CD8-positive, alpha-beta memory T cell (primary cell): ENCODE data around the gene PKP4. TPM values are rescaled to one million over a fixed set of nuclear protein-coding genes. Genes with fewer than 3 reads are reported as not detected.
"Not testable (repeated sequence)": the region's sequence is repeated elsewhere in the genome, so short reads cannot be mapped to it uniquely, and the experiment has no call there.

Experiments
- CTCF ChIA-PET: fragments of 350-600 bp; sonication (Branson Sonifier 250); formaldehyde crosslinking; loops from one replicate; lab custom pipeline; 2021; ENCODE audit warnings: antibody characterized with exemption; lab: Charles Lee
- POLR2A ChIA-PET: fragments of 350-600 bp; sonication (Branson Sonifier 250); formaldehyde crosslinking; loops from one replicate; lab custom pipeline; 2021; ENCODE audit warnings: antibody characterized with exemption; lab: Charles Lee
- DNase-seq, 5 donors: peaks; one replicate each; pipeline versions ENCODE4 v3.0.0 to v3.0.0-alpha.2; 2020 to 2022; ENCODE audit warnings: mixed read lengths in 1 of 5
- H3K27ac ChIP-seq: one replicate; pipeline ENCODE4 v1.7.0; 2013; ENCODE audit warnings: low read depth, mild to moderate bottlenecking, low read length, moderate library complexity
- H3K27me3 ChIP-seq: 2 replicates; pipeline ENCODE4 v1.7.0; 2013; ENCODE audit warnings: low read length, mild to moderate bottlenecking; ENCODE audit not compliant: insufficient read depth, poor library complexity, severe bottlenecking
- H3K36me3 ChIP-seq: 2 replicates; pipeline ENCODE4 v1.7.0; 2013; ENCODE audit warnings: mild to moderate bottlenecking, low read length, moderate library complexity; ENCODE audit not compliant: insufficient read depth
- H3K4me1 ChIP-seq: 2 replicates; pipeline ENCODE4 v1.7.0; 2013; ENCODE audit warnings: mild to moderate bottlenecking, low read length, moderate library complexity; ENCODE audit not compliant: insufficient read depth
- H3K4me3 ChIP-seq: 2 replicates; pipeline ENCODE4 v1.7.0; 2013; ENCODE audit warnings: mild to moderate bottlenecking, low read length
- H3K9me3 ChIP-seq: 2 replicates; pipeline ENCODE4 v1.7.0; 2013; ENCODE audit warnings: mild to moderate bottlenecking, low read length
- H3K27ac Mint-ChIP-seq, 8 donors: one replicate each; pipeline ENCODE4 v1.8.0; 2020 to 2021; ENCODE audit warnings: mixed read lengths in 8 of 8, mild to moderate bottlenecking in 6 of 8, inconsistent platforms in 3 of 8, moderate library complexity in 3 of 8
- H3K27me3 Mint-ChIP-seq, 2 donors: one replicate each; pipeline ENCODE4 v1.8.0; 2020 to 2021; ENCODE audit warnings: mixed read lengths in 2 of 2, mild to moderate bottlenecking in 1 of 2, moderate library complexity in 1 of 2
- H3K36me3 Mint-ChIP-seq, 3 donors: one replicate each; pipeline ENCODE4 v1.8.0; 2020 to 2021; ENCODE audit warnings: mixed read lengths in 3 of 3, inconsistent platforms in 1 of 3, mild to moderate bottlenecking in 1 of 3
- H3K4me1 Mint-ChIP-seq, 3 donors: one replicate each; pipeline ENCODE4 v1.8.0; 2020 to 2021; ENCODE audit warnings: mixed read lengths in 3 of 3, inconsistent platforms in 1 of 3, mild to moderate bottlenecking in 1 of 3
- H3K4me3 Mint-ChIP-seq, 7 donors: one replicate each; pipeline ENCODE4 v1.8.0; 2020 to 2021; ENCODE audit warnings: mixed read lengths in 7 of 7, mild to moderate bottlenecking in 6 of 7, moderate library complexity in 4 of 7, inconsistent platforms in 2 of 7
- H3K9me3 Mint-ChIP-seq, 5 donors: one replicate each; pipeline ENCODE4 v1.8.0; 2020 to 2022; ENCODE audit warnings: mixed read lengths in 5 of 5, mild to moderate bottlenecking in 3 of 5, moderate library complexity in 2 of 5, inconsistent platforms in 1 of 5
- polyA plus RNA-seq: library from polyadenylated mRNA; unstranded; fragments of 300-500 nt; fragmentation: Illumina TruSeq; gene quantifications from one replicate; pipeline ENCODE4 v1.2.3, GENCODE V29; 2021
- total RNA-seq, 2 experiments: library from RNA; stranded (reverse); gene quantifications; one replicate each; pipeline ENCODE4 v1.2.3, GENCODE V29; 2021

Gene PKP4
- total and polyA plus RNA-seq, 3 experiments from 2014 or later, result 1.5 to 32.2 (median 29.6) TPM

- peaks cover 8 to 33% of the 10 kb centered on the region in 2 donors for H3K27me3 Mint-ChIP-seq
- ChIA-PET CTCF (no interaction called here), POLR2A (no interaction called here)
- H3K9me3 Mint-ChIP-seq, result peaks cover 8 to 22% (median 15%) of the 10 kb centered on the region in 5 donors
- Histone ChIP-seq H3K4me1 (no peaks in the 10 kb centered on the region), H3K9me3 (no peaks in the 10 kb centered on the region), H3K4me3 (no peak overlapping the region), H3K27ac (no peak overlapping the region), H3K36me3 (no peaks in the 10 kb centered on the region), H3K27me3 (no peaks in the 10 kb centered on the region)
- H3K36me3 Mint-ChIP-seq, result peaks cover 0 to 8% (median 3%) of the 10 kb centered on the region in 3 donors
- no peak overlapping the region for H3K27ac Mint-ChIP-seq
- DNase-seq, result no peak
- no peaks in the 10 kb centered on the region for H3K4me1 Mint-ChIP-seq
- no peak overlapping the region for H3K4me3 Mint-ChIP-seq
These were observed 24.6 kb upstream of the PKP4 start for GRCh38 chr2:158432117-158432516.

- H3K27ac ChIP-seq, H3K4me3 Mint-ChIP-seq, POLR2A ChIA-PET, DNase-seq, H3K9me3 ChIP-seq, H3K27ac Mint-ChIP-seq, H3K36me3 ChIP-seq, H3K27me3 ChIP-seq, H3K4me1 Mint-ChIP-seq, H3K4me3 ChIP-seq, H3K4me1 ChIP-seq, H3K36me3 Mint-ChIP-seq: not testable (repeated sequence)
- CTCF ChIA-PET, result interaction anchor here (1.1 kb wide), 1 partner anchor 29 kb away, joined by 3 read pairs; no protein-coding TSS in a partner anchor
- peaks cover 7 to 25% of the 10 kb centered on the region in 2 donors for H3K27me3 Mint-ChIP-seq
- H3K9me3 Mint-ChIP-seq, result peaks cover 2 to 15% (median 15%) of the 10 kb centered on the region in 5 donors
These were observed 23.0 kb upstream of the PKP4 start for GRCh38 chr2:158433716-158434115.

- peaks cover 9 to 13% of the 10 kb centered on the region in 2 donors for H3K27me3 Mint-ChIP-seq
- CTCF ChIA-PET, result not testable (repeated sequence)
These were observed 17.7 kb upstream of the PKP4 start for GRCh38 chr2:158439062-158439461.

GRCh38 chr2:158443606-158444005, 13.1 kb upstream of the PKP4 start:
- no peaks in the 10 kb centered on the region for H3K4me1 Mint-ChIP-seq
- CTCF ChIA-PET, result no interaction called here
- no peak overlapping the region for H3K4me3 ChIP-seq
- H3K27me3 Mint-ChIP-seq, result peaks cover 0 to 4% of the 10 kb centered on the region in 2 donors
- H3K27ac ChIP-seq, result no peak overlapping the region
- POLR2A ChIA-PET, result no interaction called here
- H3K4me3 Mint-ChIP-seq, result no peak overlapping the region
- H3K27me3 ChIP-seq, result no peaks in the 10 kb centered on the region
- H3K9me3 ChIP-seq, result no peaks in the 10 kb centered on the region
- H3K4me1 ChIP-seq, result no peaks in the 10 kb centered on the region
- H3K27ac Mint-ChIP-seq, result no peak overlapping the region
- H3K36me3 ChIP-seq, result no peaks in the 10 kb centered on the region
- DNase-seq, result no peak
- H3K36me3 Mint-ChIP-seq, result no peaks in the 10 kb centered on the region
- peaks cover 0 to 12% (median 2%) of the 10 kb centered on the region in 5 donors for H3K9me3 Mint-ChIP-seq

More at GRCh38 chr2:158439062-158439461, 17.7 kb upstream of the PKP4 start:
- H3K9me3 ChIP-seq, H3K36me3 Mint-ChIP-seq, H3K27ac ChIP-seq, H3K4me1 ChIP-seq, DNase-seq, H3K4me3 ChIP-seq, H3K27me3 ChIP-seq, H3K27ac Mint-ChIP-seq, H3K4me1 Mint-ChIP-seq, H3K36me3 ChIP-seq, POLR2A ChIA-PET, H3K4me3 Mint-ChIP-seq: not testable (repeated sequence)
- H3K9me3 Mint-ChIP-seq, result peaks cover 0 to 12% (median 5%) of the 10 kb centered on the region in 5 donors

- Histone ChIP-seq H3K4me3 (peak overlapping the region; percentile 79), H3K36me3 (no peaks in the 10 kb centered on the region), H3K27ac (peak overlapping the region; percentile 60), H3K4me1 (peaks cover 14% of the 10 kb centered on the region), H3K27me3 (no peaks in the 10 kb centered on the region), H3K9me3 (no peaks in the 10 kb centered on the region)
- Mint-ChIP-seq H3K36me3 (peaks cover 0 to 8% (median 0%) of the 10 kb centered on the region in 3 donors), H3K4me1 (peaks cover 19 to 26% (median 23%) of the 10 kb centered on the region in 3 donors), H3K27ac (peak overlapping the region; percentile 63 to 97 (median 89)), H3K27me3 (no peaks in the 10 kb centered on the region), H3K9me3 (no peaks in the 10 kb centered on the region), H3K4me3 (peak overlapping the region; percentile 82 to 96 (median 90))
- DNase-seq, result peak; percentile 20 to 67 (median 59)
- ChIA-PET POLR2A (interaction anchor here (0.6 to 1.4 kb wide), 3 partner anchors 20 to 829 kb away, joined by 3 to 4 read pairs (median 4); partner anchors contain the start of gene ACVR1C), CTCF (interaction anchor here (1.0 to 1.8 kb wide), 5 partner anchors 8 to 21 kb away, joined by 3 to 6 read pairs (median 3); no protein-coding TSS in a partner anchor)
These were observed 507 bp downstream of the PKP4 start for GRCh38 chr2:158457092-158457825.

GRCh38 chr2:158457826-158458616, 1.3 kb downstream of the PKP4 start:
- H3K27ac Mint-ChIP-seq, result peak overlapping the region; percentile 59 to 97 (median 82)
- no peaks in the 10 kb centered on the region for H3K36me3 ChIP-seq
- peaks cover 0 to 8% (median 0%) of the 10 kb centered on the region in 3 donors for H3K36me3 Mint-ChIP-seq
- H3K4me1 Mint-ChIP-seq, result peaks cover 19 to 26% (median 23%) of the 10 kb centered on the region in 3 donors
- ChIA-PET POLR2A (no interaction called here), CTCF (interaction anchor here (1.0 to 1.8 kb wide), 4 partner anchors 10 to 20 kb away, joined by 3 to 6 read pairs (median 3); no protein-coding TSS in a partner anchor)
- no peaks in the 10 kb centered on the region for H3K27me3 Mint-ChIP-seq
- peak in 4 of 5 donors; percentile 37 to 68 (median 48) for DNase-seq
- no peaks in the 10 kb centered on the region for H3K27me3 ChIP-seq
- no peaks in the 10 kb centered on the region for H3K9me3 Mint-ChIP-seq
- peak overlapping the region; percentile 60 for H3K27ac ChIP-seq
- H3K4me1 ChIP-seq, result peaks cover 14% of the 10 kb centered on the region
- H3K4me3 Mint-ChIP-seq, result peak overlapping the region; percentile 82 to 96 (median 90)
- H3K9me3 ChIP-seq, result no peaks in the 10 kb centered on the region
- peak overlapping the region; percentile 79 for H3K4me3 ChIP-seq

- POLR2A ChIA-PET, result no interaction called here
- H3K4me3 Mint-ChIP-seq, result peak overlapping the region; percentile 82 to 96 (median 90)
- Histone ChIP-seq H3K27me3 (no peaks in the 10 kb centered on the region), H3K36me3 (no peaks in the 10 kb centered on the region), H3K4me3 (peak overlapping the region; percentile 79), H3K9me3 (no peaks in the 10 kb centered on the region), H3K4me1 (peaks cover 14% of the 10 kb centered on the region), H3K27ac (peak overlapping the region; percentile 60)
- H3K9me3 Mint-ChIP-seq, result no peaks in the 10 kb centered on the region
- H3K27me3 Mint-ChIP-seq, result no peaks in the 10 kb centered on the region
- DNase-seq, result peak in 1 of 5 donors; percentile 6
- H3K4me1 Mint-ChIP-seq, result peaks cover 19 to 26% (median 23%) of the 10 kb centered on the region in 3 donors
- CTCF ChIA-PET, result interaction anchor here (1.4 to 1.8 kb wide), 2 partner anchors 9 to 17 kb away, joined by 3 to 6 read pairs; no protein-coding TSS in a partner anchor
- peaks cover 0 to 8% (median 0%) of the 10 kb centered on the region in 3 donors for H3K36me3 Mint-ChIP-seq
- H3K27ac Mint-ChIP-seq, result peak overlapping the region in 7 of 8 donors; percentile 42 to 93 (median 73)
These were observed 1.8 kb downstream of the PKP4 start for GRCh38 chr2:158458617-158458920.
